HepG2 (cell line): Measurements from ENCODE around the gene TMCC1. TPM values are rescaled to one million over a fixed set of nuclear protein-coding genes. Genes with fewer than 3 reads are reported as not detected.

Experiments used
- ATAC-seq: fragments of 200-7000 bp; cut with Tn5 transposase; 3 replicates; pipeline ENCODE4 v1.9.1; 2020; ENCODE audit warnings: mild to moderate bottlenecking, moderate library complexity
- BruUV-seq: library from RNA; stranded (reverse); fragments of 400-500 nt; replicated peaks from 2 replicates; lab custom pipeline; 2021; lab: Mats Ljungman, UMichigan
- CTCF ChIA-PET: fragments of 300-600 bp; formaldehyde crosslinking; extraction: SDS; loops from one replicate; lab custom pipeline; 2021; ENCODE audit warnings: low total read pairs, inconsistent platforms, low intra/inter-chr PET ratio; lab: Yijun Ruan, JAX
- POLR2A ChIA-PET: fragments of 350-600 bp; sonication (Branson Sonifier 250); formaldehyde crosslinking; loops from one replicate; lab custom pipeline; 2020; ENCODE audit warnings: antibody characterized with exemption, inconsistent platforms; lab: Yijun Ruan, JAX
- DNase-seq: peaks from one replicate; pipeline ENCODE4 v3.0.0-alpha.2; 2015; ENCODE audit warnings: low spot score
- FAIRE-seq: peaks from 3 replicates; lab custom pipeline; 2011; peaks lifted over from hg19 to GRCh38; lab: Jason Lieb, UNC
- H2AFZ ChIP-seq: one replicate; pipeline ENCODE4 v1.6.1; 2011; ENCODE audit warnings: low read length, inconsistent platforms
- H3K27ac ChIP-seq: fragments of 300-600 bp; 3 replicates; pipeline ENCODE4 v1.8.0; 2011; ENCODE audit warnings: mixed run types, mild to moderate bottlenecking, mixed read lengths, low read length, inconsistent platforms; ENCODE audit not compliant: insufficient read depth; ENCODE audit errors: extremely low read length
- H3K27me3 ChIP-seq, 2 experiments: fragments of 200-600 bp in 1 of 2; 2 replicates in 1 of 2; 3 replicates in 1 of 2; pipeline versions ENCODE4 v1.6.0 to v1.8.0; 2011; ENCODE audit warnings: low read length in 2 of 2, mild to moderate bottlenecking in 2 of 2, moderate library complexity in 2 of 2, inconsistent platforms in 1 of 2; ENCODE audit not compliant: insufficient read depth in 2 of 2, control insufficient read depth in 1 of 2
- H3K36me3 ChIP-seq, 2 experiments: fragments of 200-600 bp in 1 of 2; replicated peaks in 1 of 2; 2 replicates in 1 of 2; 3 replicates in 1 of 2; pipeline versions ENCODE4 v1.5.1 to v1.8.0; 2011; ENCODE audit warnings: low read length in 2 of 2, inconsistent platforms in 1 of 2; ENCODE audit not compliant: insufficient read depth in 2 of 2, control insufficient read depth in 1 of 2
- H3K4me1 ChIP-seq: 2 replicates; pipeline ENCODE4 v1.5.1; 2012; ENCODE audit warnings: low read length, inconsistent platforms; ENCODE audit not compliant: insufficient read depth
- H3K4me2 ChIP-seq: 2 replicates; pipeline ENCODE4 v1.6.0; 2011; ENCODE audit warnings: low read depth, low read length, inconsistent platforms
- H3K4me3 ChIP-seq, 3 experiments: fragments of 200-600 bp in 1 of 3; sonication (generic), shearing (Covaris generic) in 1 of 3; replicated peaks in 1 of 3; 2 replicates each; pipeline ENCODE4 v1.5.1; 2011 to 2016; ENCODE audit warnings: low read length in 3 of 3, inconsistent platforms in 2 of 3, low read depth in 2 of 3, mild to moderate bottlenecking in 2 of 3, control low read depth in 1 of 3, mixed read lengths in 1 of 3; ENCODE audit not compliant: insufficient read depth in 1 of 3
- H3K79me2 ChIP-seq: one replicate; pipeline ENCODE4 v1.6.1; 2011; ENCODE audit warnings: low read length, inconsistent platforms; ENCODE audit not compliant: insufficient read depth
- H3K9ac ChIP-seq: 2 replicates; pipeline ENCODE4 v1.6.0; 2011; ENCODE audit warnings: mild to moderate bottlenecking, low read depth, low read length, inconsistent platforms; ENCODE audit not compliant: insufficient read depth
- H3K9me3 ChIP-seq: 2 replicates; pipeline ENCODE4 v1.5.1; 2012; ENCODE audit warnings: mild to moderate bottlenecking, low read length
- H4K20me1 ChIP-seq: 2 replicates; pipeline ENCODE4 v1.6.0; 2011; ENCODE audit warnings: inconsistent platforms, mild to moderate bottlenecking, low read length, moderate library complexity; ENCODE audit not compliant: insufficient read depth
- ETV5 ChIP-seq: IDR thresholded peaks from 2 replicates; pipeline ENCODE4 v1.6.1; 2018; ENCODE audit warnings: missing biosample characterization, missing genetic modification reagents, inconsistent platforms, borderline replicate concordance
- KDM3A ChIP-seq: IDR thresholded peaks from 2 replicates; pipeline ENCODE4 v1.6.1; 2018; ENCODE audit warnings: low read depth, missing compliant biosample characterization
- RBFOX2 ChIP-seq: fragments of 200-400 bp; formaldehyde crosslinking; IDR thresholded peaks from 2 replicates; pipeline ENCODE4 v1.6.1; 2017; ENCODE audit warnings: low read depth, mild to moderate bottlenecking, low read length
- SPEN ChIP-seq: sonication (generic); formaldehyde crosslinking; IDR thresholded peaks from 2 replicates; pipeline ENCODE4 v1.5.1; 2020; ENCODE audit warnings: low read depth, mild to moderate bottlenecking, missing genetic modification reagents
- ZFAT ChIP-seq: sonication (generic); formaldehyde crosslinking; conservative IDR thresholded peaks from 2 replicates; pipeline ENCODE4 v1.8.1; 2023; ENCODE audit warnings: missing genetic modification reagents, inconsistent platforms
- ZMYM3 ChIP-seq: sonication (generic); formaldehyde crosslinking; IDR thresholded peaks from 2 replicates; pipeline ENCODE4 v1.5.1; 2020; ENCODE audit warnings: mild to moderate bottlenecking, missing genetic modification reagents
- ZNF431 ChIP-seq: sonication (generic); formaldehyde crosslinking; IDR thresholded peaks from 2 replicates; pipeline ENCODE4 v1.9.0; 2022; ENCODE audit warnings: missing genetic modification reagents, low read depth, mild to moderate bottlenecking, borderline replicate concordance
- ZNF549 ChIP-seq: sonication (generic); formaldehyde crosslinking; IDR thresholded peaks from 2 replicates; pipeline ENCODE4 v1.5.0; 2020; ENCODE audit warnings: missing genetic modification reagents
- ZNF792 ChIP-seq: IDR thresholded peaks from 2 replicates; pipeline ENCODE4 v1.6.1; 2016
- WGBS: methylation state at CpG from one replicate; pipeline ENCODE4 v1.1.6; 2017; ENCODE audit warnings: low lambda C conversion rate; 5-methylcytosine and 5-hydroxymethylcytosine counted together
- in situ Hi-C: cut with HindIII; loops from 2 replicates; pipeline ENCODE4 v1.10.0; 2017; ENCODE audit warnings: low pct_unique_long_range_greater_than_20kb; ENCODE audit not compliant: extremely low pct_ligation_motif_present
- intact Hi-C: fragments of 100-400 bp; cut with micrococcal nuclease; formaldehyde crosslinking; loops from one replicate; pipeline ENCODE4 v1.10.0; 2022; ENCODE audit not compliant: unreplicated experiment
- polyA plus RNA-seq, 8 experiments: library from polyadenylated mRNA; depleted of rRNA in 3 of 8; stranded (reverse) in 7 of 8; unstranded in 1 of 8; fragments of >200 nt; fragmentation: Illumina TruSeq in 4 of 8; extraction: Trizol in 4 of 8; gene quantifications; 2 replicates each; pipeline versions ENCODE4 v1.2.1 to v1.2.3, GENCODE V29; 2011 to 2016; ENCODE audit warnings: low read depth in 4 of 8, missing spikeins in 1 of 8, mixed read lengths in 1 of 8; ENCODE audit not compliant: insufficient read depth in 1 of 8
- total RNA-seq, 5 experiments: library from RNA; depleted of rRNA; stranded (reverse); fragments of >200 nt; fragmentation: Illumina TruSeq; extraction: Trizol; gene quantifications; 2 replicates each; pipeline ENCODE4 v1.2.3, GENCODE V29; 2016; ENCODE audit warnings: low read depth in 1 of 5
- TF ChIP-seq, protein P1 (sequence below): IDR thresholded peaks from 2 replicates; pipeline ENCODE4 v1.6.1; 2018; ENCODE audit warnings: missing genetic modification reagents, mild to moderate bottlenecking, missing compliant biosample characterization
- TF ChIP-seq, protein P2 (sequence below): sonication (generic); formaldehyde crosslinking; IDR thresholded peaks from 2 replicates; pipeline ENCODE4 v1.5.0; 2020; ENCODE audit warnings: missing genetic modification reagents
- TF ChIP-seq, protein P3 (sequence below): sonication (generic); formaldehyde crosslinking; IDR thresholded peaks from 2 replicates; pipeline ENCODE4 v1.5.0; 2020; ENCODE audit warnings: mild to moderate bottlenecking, missing genetic modification reagents, moderate library complexity
- TF ChIP-seq, protein P4 (sequence below): sonication (generic); formaldehyde crosslinking; IDR thresholded peaks from 2 replicates; pipeline ENCODE4 v1.4.0; 2020; ENCODE audit warnings: missing genetic modification reagents; ENCODE audit errors: not compliant biosample characterization
- TF ChIP-seq, protein P5 (sequence below): sonication (generic); formaldehyde crosslinking; IDR thresholded peaks from 2 replicates; pipeline ENCODE4 v1.8.1; 2023; ENCODE audit warnings: mild to moderate bottlenecking, inconsistent platforms, moderate library complexity, missing genetic modification reagents, borderline replicate concordance

TMCC1 gene
- total and polyA plus RNA-seq, 2 of the 13 experiments (the other 11 are each of a cell fraction or from before 2014, with no cell fraction given): 12.1 to 264 TPM

DNA sequence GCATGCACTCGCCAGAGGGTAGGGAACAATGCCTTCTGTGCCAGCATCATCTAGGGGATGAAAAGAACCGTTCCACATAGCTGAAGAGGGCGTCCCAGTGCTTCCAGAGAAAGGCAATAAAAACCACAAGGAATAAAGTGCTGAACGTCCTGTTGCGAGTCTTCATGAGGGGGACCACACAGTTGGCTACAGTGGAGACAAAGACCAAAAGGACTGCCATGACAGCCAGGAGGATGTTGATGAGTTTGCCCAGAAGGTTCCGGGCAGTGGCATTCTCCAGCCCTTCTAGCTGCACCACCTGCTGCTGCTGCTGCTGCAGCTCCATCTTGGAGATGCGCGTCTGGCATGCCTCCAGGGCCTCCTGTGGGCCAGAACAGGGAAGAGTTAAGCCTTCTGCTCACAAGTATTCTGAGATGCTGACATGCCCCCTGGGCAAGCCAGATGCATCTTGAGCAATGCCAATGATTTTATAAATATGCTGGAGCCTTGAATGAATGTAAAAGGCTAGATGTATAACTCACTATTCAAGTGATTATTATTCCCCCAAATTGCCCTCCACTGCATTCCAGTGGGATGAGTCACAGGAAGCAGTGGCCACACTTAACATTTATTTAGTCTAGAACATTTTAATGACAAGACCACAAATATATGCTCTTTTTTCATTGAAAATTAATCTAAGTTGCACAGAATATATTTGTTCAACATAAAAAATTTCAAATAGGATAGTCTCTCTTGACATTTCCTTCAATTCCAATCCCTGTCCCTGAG, 241.9 kb downstream of the TMCC1 start:
- Histone ChIP-seq H3K27me3 (no peaks in the 10 kb centered on the region; a peak in 1 of 5 replicates), H3K9ac (no peak overlapping the region), H2AFZ (no peak overlapping the region), H3K4me3 (peak overlapping the region; percentile 63 to 74 (median 71)), H3K4me1 (peaks cover 54% of the 10 kb centered on the region), H3K4me2 (peak overlapping the region; percentile 87), H4K20me1 (peaks cover 50% of the 10 kb centered on the region), H3K36me3 (peaks cover 9 to 29% of the 10 kb centered on the region in 2 experiments), H3K79me2 (peaks cover 57% of the 10 kb centered on the region), H3K9me3 (no peaks in the 10 kb centered on the region), H3K27ac (no peak overlapping the region)
- no peak for DNase-seq
- intact Hi-C loops: loop anchor here (5.0 kb wide), 1 partner anchor 36 kb away; no protein-coding TSS in a partner anchor
- BruUV-seq: no TSS peak
- in situ Hi-C loops: loop anchor here (5.0 to 10.0 kb wide), 2 partner anchors 171 to 283 kb away; no protein-coding TSS in a partner anchor
- FAIRE-seq: no peak
- POLR2A ChIA-PET: no interaction called here
- 93% methylated on average over 7 of the region's 8 CpGs for WGBS
- CTCF ChIA-PET: interaction anchor here (2.5 to 4.1 kb wide), 2 partner anchors 172 to 178 kb away, joined by 10 to 44 read pairs; no protein-coding TSS in a partner anchor
- no peak for ATAC-seq
- TF ChIP-seq SPEN (CRISPR knock-in tag) (no peak), ETV5 (CRISPR knock-in tag) (peak; percentile 18; the same call in 1 of the 2 replicates), ZNF431 (no peak), RBFOX2 (peak; percentile 59), ZNF792 (CRISPR knock-in tag) (no peak), ZFAT (CRISPR knock-in tag) (no peak), KDM3A (CRISPR knock-in tag) (no peak), ZNF549 (CRISPR knock-in tag) (no peak), ZMYM3 (CRISPR knock-in tag) (no peak)
- TF ChIP-seq, protein P1, sequence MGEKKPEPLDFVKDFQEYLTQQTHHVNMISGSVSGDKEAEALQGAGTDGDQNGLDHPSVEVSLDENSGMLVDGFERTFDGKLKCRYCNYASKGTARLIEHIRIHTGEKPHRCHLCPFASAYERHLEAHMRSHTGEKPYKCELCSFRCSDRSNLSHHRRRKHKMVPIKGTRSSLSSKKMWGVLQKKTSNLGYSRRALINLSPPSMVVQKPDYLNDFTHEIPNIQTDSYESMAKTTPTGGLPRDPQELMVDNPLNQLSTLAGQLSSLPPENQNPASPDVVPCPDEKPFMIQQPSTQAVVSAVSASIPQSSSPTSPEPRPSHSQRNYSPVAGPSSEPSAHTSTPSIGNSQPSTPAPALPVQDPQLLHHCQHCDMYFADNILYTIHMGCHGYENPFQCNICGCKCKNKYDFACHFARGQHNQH: 0 out of 2 replicates have a peak, but pooled peaks have one; percentile 48
- TF ChIP-seq, protein P2, sequence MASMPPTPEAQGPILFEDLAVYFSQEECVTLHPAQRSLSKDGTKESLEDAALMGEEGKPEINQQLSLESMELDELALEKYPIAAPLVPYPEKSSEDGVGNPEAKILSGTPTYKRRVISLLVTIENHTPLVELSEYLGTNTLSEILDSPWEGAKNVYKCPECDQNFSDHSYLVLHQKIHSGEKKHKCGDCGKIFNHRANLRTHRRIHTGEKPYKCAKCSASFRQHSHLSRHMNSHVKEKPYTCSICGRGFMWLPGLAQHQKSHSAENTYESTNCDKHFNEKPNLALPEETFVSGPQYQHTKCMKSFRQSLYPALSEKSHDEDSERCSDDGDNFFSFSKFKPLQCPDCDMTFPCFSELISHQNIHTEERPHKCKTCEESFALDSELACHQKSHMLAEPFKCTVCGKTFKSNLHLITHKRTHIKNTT (CRISPR knock-in tag): no peak
- TF ChIP-seq, protein P3, sequence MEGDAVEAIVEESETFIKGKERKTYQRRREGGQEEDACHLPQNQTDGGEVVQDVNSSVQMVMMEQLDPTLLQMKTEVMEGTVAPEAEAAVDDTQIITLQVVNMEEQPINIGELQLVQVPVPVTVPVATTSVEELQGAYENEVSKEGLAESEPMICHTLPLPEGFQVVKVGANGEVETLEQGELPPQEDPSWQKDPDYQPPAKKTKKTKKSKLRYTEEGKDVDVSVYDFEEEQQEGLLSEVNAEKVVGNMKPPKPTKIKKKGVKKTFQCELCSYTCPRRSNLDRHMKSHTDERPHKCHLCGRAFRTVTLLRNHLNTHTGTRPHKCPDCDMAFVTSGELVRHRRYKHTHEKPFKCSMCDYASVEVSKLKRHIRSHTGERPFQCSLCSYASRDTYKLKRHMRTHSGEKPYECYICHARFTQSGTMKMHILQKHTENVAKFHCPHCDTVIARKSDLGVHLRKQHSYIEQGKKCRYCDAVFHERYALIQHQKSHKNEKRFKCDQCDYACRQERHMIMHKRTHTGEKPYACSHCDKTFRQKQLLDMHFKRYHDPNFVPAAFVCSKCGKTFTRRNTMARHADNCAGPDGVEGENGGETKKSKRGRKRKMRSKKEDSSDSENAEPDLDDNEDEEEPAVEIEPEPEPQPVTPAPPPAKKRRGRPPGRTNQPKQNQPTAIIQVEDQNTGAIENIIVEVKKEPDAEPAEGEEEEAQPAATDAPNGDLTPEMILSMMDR: 0 out of 2 replicates have a peak, but pooled peaks have one; percentile 24
- TF ChIP-seq, protein P4, sequence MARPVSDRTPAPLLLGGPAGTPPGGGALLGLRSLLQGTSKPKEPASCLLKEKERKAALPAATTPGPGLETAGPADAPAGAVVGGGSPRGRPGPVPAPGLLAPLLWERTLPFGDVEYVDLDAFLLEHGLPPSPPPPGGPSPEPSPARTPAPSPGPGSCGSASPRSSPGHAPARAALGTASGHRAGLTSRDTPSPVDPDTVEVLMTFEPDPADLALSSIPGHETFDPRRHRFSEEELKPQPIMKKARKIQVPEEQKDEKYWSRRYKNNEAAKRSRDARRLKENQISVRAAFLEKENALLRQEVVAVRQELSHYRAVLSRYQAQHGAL (CRISPR knock-in tag): no peak
- TF ChIP-seq, protein P5, sequence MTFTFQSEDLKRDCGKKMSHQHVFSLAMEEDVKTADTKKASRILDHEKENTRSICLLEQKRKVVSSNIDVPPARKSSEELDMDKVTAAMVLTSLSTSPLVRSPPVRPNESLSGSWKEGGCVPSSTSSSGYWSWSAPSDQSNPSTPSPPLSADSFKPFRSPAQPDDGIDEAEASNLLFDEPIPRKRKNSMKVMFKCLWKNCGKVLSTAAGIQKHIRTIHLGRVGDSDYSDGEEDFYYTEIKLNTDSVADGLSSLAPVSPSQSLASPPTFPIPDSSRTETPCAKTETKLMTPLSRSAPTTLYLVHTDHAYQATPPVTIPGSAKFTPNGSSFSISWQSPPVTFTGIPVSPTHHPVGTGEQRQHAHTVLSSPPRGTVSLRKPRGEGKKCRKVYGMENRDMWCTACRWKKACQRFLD (CRISPR knock-in tag): no peak
